ENCODE data around the gene FAT2. TPM values are rescaled to one million over a fixed set of nuclear protein-coding genes. Genes with fewer than 3 reads are reported as not detected.

The FAT2 gene
- total RNA-seq, 4 donors from 2014 or later = not detected

GRCh38 chr5:151565971-151566370 lies 25.2 kb downstream of the FAT2 start:
- no peaks in the 10 kb centered on the region for H3K27me3 ChIP-seq
- in situ Hi-C loops (cut with MboI; ENCODE audit: low pct_ligation_motif_present in 1 of 4, low pct_unique_long_range_greater_than_20kb in 1 of 4, low sequenced_read_pairs in 3 of 4) (no loop called here), intact Hi-C loops (cut with DNase I; ENCODE audit: low total_unique reads) (no loop called here)
- no peaks in the 10 kb centered on the region for H3K9me3 ChIP-seq
- WGBS, 2 donors (ENCODE audit: low coverage in 1 of 2) = 91 to 100% methylated on average over 1 to 11 of the region's 11 CpGs
- no peak for TF ChIP-seq CTCF (IDR thresholded peaks at IDR 0.05)
- no peak for TF ChIP-seq POLR2AphosphoS5 (IDR thresholded peaks at IDR 0.05)
- TF ChIP-seq EP300 (IDR thresholded peaks at IDR 0.05; ENCODE audit: low read depth) = no peak
- no peak for TF ChIP-seq POLR2A (IDR thresholded peaks at IDR 0.05)
- DNase-seq = no peak
- H3K36me3 ChIP-seq = no peaks in the 10 kb centered on the region
- no peaks in the 10 kb centered on the region for H3K4me1 ChIP-seq
- H3K4me3 ChIP-seq = no peak overlapping the region
- no peak overlapping the region for H3K27ac ChIP-seq

- Histone ChIP-seq H3K4me1 (no peaks in the 10 kb centered on the region), H3K27ac (no peak overlapping the region), H3K9me3 (no peaks in the 10 kb centered on the region), H3K27me3 (no peaks in the 10 kb centered on the region), H3K4me3 (no peak overlapping the region), H3K36me3 (no peaks in the 10 kb centered on the region)
- intact Hi-C loops (cut with DNase I; ENCODE audit: low total_unique reads) (no loop called here), in situ Hi-C loops (cut with MboI; ENCODE audit: low pct_ligation_motif_present in 1 of 4, low pct_unique_long_range_greater_than_20kb in 1 of 4, low sequenced_read_pairs in 3 of 4) (no loop called here)
- no peak for DNase-seq
- no peak for TF ChIP-seq CTCF (IDR thresholded peaks at IDR 0.05)
- TF ChIP-seq POLR2A (IDR thresholded peaks at IDR 0.05) = no peak
- TF ChIP-seq POLR2AphosphoS5 (IDR thresholded peaks at IDR 0.05) = no peak
- no peak for TF ChIP-seq EP300 (IDR thresholded peaks at IDR 0.05; ENCODE audit: low read depth)
- WGBS, 2 donors (ENCODE audit: low coverage in 1 of 2) = 83% methylated on average over 7 to 8 of the region's 8 CpGs
Measured at GRCh38 chr5:151562019-151562707, 29.0 kb downstream of the FAT2 start.

- Histone ChIP-seq H3K36me3 (no peaks in the 10 kb centered on the region), H3K27ac (no peak overlapping the region), H3K9me3 (no peaks in the 10 kb centered on the region), H3K4me1 (no peaks in the 10 kb centered on the region), H3K4me3 (no peak overlapping the region), H3K27me3 (no peaks in the 10 kb centered on the region)
- intact Hi-C loops (cut with DNase I; ENCODE audit: low total_unique reads) (no loop called here), in situ Hi-C loops (cut with MboI; ENCODE audit: low pct_ligation_motif_present in 1 of 4, low pct_unique_long_range_greater_than_20kb in 1 of 4, low sequenced_read_pairs in 3 of 4) (no loop called here)
- WGBS, 2 donors (ENCODE audit: low coverage in 1 of 2) = 80 to 85% methylated on average over 5 to 6 of the region's 6 CpGs
- TF ChIP-seq EP300 (IDR thresholded peaks at IDR 0.05; ENCODE audit: low read depth) = no peak
- TF ChIP-seq CTCF (IDR thresholded peaks at IDR 0.05) = no peak
- no peak for TF ChIP-seq POLR2AphosphoS5 (IDR thresholded peaks at IDR 0.05)
- no peak for TF ChIP-seq POLR2A (IDR thresholded peaks at IDR 0.05)
- no peak for DNase-seq
Measured at GRCh38 chr5:151557951-151558350, 33.2 kb downstream of the FAT2 start.

GRCh38 chr5:151557466-151557865 lies 33.7 kb downstream of the FAT2 start:
- 85% methylated on average over 1 of the region's 1 CpG; no CpG with 5 or more reads in 1 of the 2 donors for WGBS, 2 donors (ENCODE audit: low coverage in 1 of 2)
- no peak for DNase-seq
- TF ChIP-seq POLR2A (IDR thresholded peaks at IDR 0.05) (no peak), CTCF (IDR thresholded peaks at IDR 0.05) (no peak), EP300 (IDR thresholded peaks at IDR 0.05; ENCODE audit: low read depth) (no peak), POLR2AphosphoS5 (IDR thresholded peaks at IDR 0.05) (no peak)
- intact Hi-C loops (cut with DNase I; ENCODE audit: low total_unique reads) = no loop called here
- no peaks in the 10 kb centered on the region for H3K36me3 ChIP-seq
- no peaks in the 10 kb centered on the region for H3K4me1 ChIP-seq
- H3K9me3 ChIP-seq = no peaks in the 10 kb centered on the region
- no peak overlapping the region for H3K27ac ChIP-seq
- H3K4me3 ChIP-seq = no peak overlapping the region
- in situ Hi-C loops (cut with MboI; ENCODE audit: low pct_ligation_motif_present in 1 of 4, low pct_unique_long_range_greater_than_20kb in 1 of 4, low sequenced_read_pairs in 3 of 4) = no loop called here
- H3K27me3 ChIP-seq = no peaks in the 10 kb centered on the region
